ENCODE results near the gene TGM1. TPM values are rescaled to one million over a fixed set of nuclear protein-coding genes. Genes with fewer than 3 reads are reported as not detected.

TGM1 gene
- total and polyA plus RNA-seq, 10 of the 15 experiments (the other 5 are each of a cell fraction or from before 2014, with no cell fraction given) = 0.05 to 5.9 (median 1.8) TPM

- no TSS peak for BruUV-seq (replicated peaks)
- H3K4me1 ChIP-seq (ENCODE audit: control insufficient read depth, insufficient read depth, low read length) = no peaks in the 10 kb centered on the region
- no peak overlapping the region for H3K27ac ChIP-seq (ENCODE audit: control insufficient read depth, insufficient read depth)
- DNase-seq (ENCODE audit: low read depth, low spot score) (no peak), FAIRE-seq (no peak), ATAC-seq (no peak)
- H3K4me2 ChIP-seq (ENCODE audit: control insufficient read depth, insufficient read depth) = no peak overlapping the region
- RAD21 ChIA-PET (ENCODE audit: unreplicated experiment) = no interaction called here
- no peaks in the 10 kb centered on the region for H4K20me1 ChIP-seq (ENCODE audit: control insufficient read depth, insufficient read depth)
- H3K4me3 ChIP-seq = no peak overlapping the region
- CTCF ChIA-PET = no interaction called here
- no peaks in the 10 kb centered on the region for H3K79me2 ChIP-seq (ENCODE audit: control insufficient read depth, insufficient read depth, low read length)
- no peak overlapping the region for H2AFZ ChIP-seq (ENCODE audit: control insufficient read depth, low read depth, low read length)
- 81% methylated on average over 15 of the region's 16 CpGs for WGBS (ENCODE audit: insufficient coverage, insufficient replicate concordance, low lambda C conversion rate, missing lambda C conversion rate)
- intact Hi-C loops (cut with micrococcal nuclease; ENCODE audit: unreplicated experiment) = no loop called here
- SMC1A ChIA-PET (ENCODE audit: uncharacterized antibody, unreplicated experiment) = interaction anchor here (0.8 kb wide), 1 partner anchor 13 kb away, joined by 3 read pairs; no protein-coding TSS in a partner anchor
- H3K27me3 ChIP-seq (replicated peaks in 1 of 2; ENCODE audit: control insufficient read depth in 2 of 2, insufficient read depth in 2 of 2, low read length in 1 of 2) = no peaks in the 10 kb centered on the region
- TF ChIP-seq CREB1 (IDR thresholded peaks at IDR 0.05; ENCODE audit: low read depth) (no peak), LARP7 (IDR thresholded peaks at IDR 0.05) (no peak), NFYA (IDR thresholded peaks at IDR 0.05; ENCODE audit: borderline replicate concordance, low read depth, low read length) (no peak), CHD2 (IDR thresholded peaks at IDR 0.05; ENCODE audit: borderline replicate concordance, low read depth, low read length) (no peak), CEBPZ (IDR thresholded peaks at IDR 0.05; ENCODE audit: low read depth, low read length) (no peak), TBL1XR1 (IDR thresholded peaks at IDR 0.05; ENCODE audit: low read depth, low read length) (no peak), CHD4 (IDR thresholded peaks at IDR 0.05) (no peak), JUNB (IDR thresholded peaks at IDR 0.05) (no peak), MTA2 (IDR thresholded peaks at IDR 0.05; ENCODE audit: low read depth) (no peak), NRF1 (conservative IDR thresholded peaks at IDR 0.05; ENCODE audit: low read depth, low read length) (no peak), RELA (IDR thresholded peaks at IDR 0.05; ENCODE audit: borderline replicate concordance, partially characterized antibody) (no peak), IKZF2 (IDR thresholded peaks at IDR 0.05) (no peak), CBX5 (IDR thresholded peaks at IDR 0.05; ENCODE audit: low read depth) (no peak), NFIC (IDR thresholded peaks at IDR 0.05; ENCODE audit: low read depth, low read length) (no peak)
- TF ChIP-seq, protein P1, sequence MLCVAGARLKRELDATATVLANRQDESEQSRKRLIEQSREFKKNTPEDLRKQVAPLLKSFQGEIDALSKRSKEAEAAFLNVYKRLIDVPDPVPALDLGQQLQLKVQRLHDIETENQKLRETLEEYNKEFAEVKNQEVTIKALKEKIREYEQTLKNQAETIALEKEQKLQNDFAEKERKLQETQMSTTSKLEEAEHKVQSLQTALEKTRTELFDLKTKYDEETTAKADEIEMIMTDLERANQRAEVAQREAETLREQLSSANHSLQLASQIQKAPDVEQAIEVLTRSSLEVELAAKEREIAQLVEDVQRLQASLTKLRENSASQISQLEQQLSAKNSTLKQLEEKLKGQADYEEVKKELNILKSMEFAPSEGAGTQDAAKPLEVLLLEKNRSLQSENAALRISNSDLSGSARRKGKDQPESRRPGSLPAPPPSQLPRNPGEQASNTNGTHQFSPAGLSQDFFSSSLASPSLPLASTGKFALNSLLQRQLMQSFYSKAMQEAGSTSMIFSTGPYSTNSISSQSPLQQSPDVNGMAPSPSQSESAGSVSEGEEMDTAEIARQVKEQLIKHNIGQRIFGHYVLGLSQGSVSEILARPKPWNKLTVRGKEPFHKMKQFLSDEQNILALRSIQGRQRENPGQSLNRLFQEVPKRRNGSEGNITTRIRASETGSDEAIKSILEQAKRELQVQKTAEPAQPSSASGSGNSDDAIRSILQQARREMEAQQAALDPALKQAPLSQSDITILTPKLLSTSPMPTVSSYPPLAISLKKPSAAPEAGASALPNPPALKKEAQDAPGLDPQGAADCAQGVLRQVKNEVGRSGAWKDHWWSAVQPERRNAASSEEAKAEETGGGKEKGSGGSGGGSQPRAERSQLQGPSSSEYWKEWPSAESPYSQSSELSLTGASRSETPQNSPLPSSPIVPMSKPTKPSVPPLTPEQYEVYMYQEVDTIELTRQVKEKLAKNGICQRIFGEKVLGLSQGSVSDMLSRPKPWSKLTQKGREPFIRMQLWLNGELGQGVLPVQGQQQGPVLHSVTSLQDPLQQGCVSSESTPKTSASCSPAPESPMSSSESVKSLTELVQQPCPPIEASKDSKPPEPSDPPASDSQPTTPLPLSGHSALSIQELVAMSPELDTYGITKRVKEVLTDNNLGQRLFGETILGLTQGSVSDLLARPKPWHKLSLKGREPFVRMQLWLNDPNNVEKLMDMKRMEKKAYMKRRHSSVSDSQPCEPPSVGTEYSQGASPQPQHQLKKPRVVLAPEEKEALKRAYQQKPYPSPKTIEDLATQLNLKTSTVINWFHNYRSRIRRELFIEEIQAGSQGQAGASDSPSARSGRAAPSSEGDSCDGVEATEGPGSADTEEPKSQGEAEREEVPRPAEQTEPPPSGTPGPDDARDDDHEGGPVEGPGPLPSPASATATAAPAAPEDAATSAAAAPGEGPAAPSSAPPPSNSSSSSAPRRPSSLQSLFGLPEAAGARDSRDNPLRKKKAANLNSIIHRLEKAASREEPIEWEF (IDR thresholded peaks at IDR 0.05; ENCODE audit: insufficient replicate concordance, low read depth, low read length) = no peak
- TF ChIP-seq, protein P2, sequence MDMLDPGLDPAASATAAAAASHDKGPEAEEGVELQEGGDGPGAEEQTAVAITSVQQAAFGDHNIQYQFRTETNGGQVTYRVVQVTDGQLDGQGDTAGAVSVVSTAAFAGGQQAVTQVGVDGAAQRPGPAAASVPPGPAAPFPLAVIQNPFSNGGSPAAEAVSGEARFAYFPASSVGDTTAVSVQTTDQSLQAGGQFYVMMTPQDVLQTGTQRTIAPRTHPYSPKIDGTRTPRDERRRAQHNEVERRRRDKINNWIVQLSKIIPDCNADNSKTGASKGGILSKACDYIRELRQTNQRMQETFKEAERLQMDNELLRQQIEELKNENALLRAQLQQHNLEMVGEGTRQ (IDR thresholded peaks at IDR 0.05; ENCODE audit: borderline replicate concordance, low read depth, low read length) = no peak
- in situ Hi-C loops (cut with MboI) = no loop called here
- no peak overlapping the region for H3K9ac ChIP-seq (ENCODE audit: control insufficient read depth, insufficient read depth, low read length)
- H3K9me3 ChIP-seq (replicated peaks; ENCODE audit: control insufficient read depth, insufficient read depth, low read length) = no peaks in the 10 kb centered on the region
- POLR2A ChIA-PET = no interaction called here
- no peaks in the 10 kb centered on the region; a peak in 2 of 4 replicates for H3K36me3 ChIP-seq (ENCODE audit: control insufficient read depth in 2 of 2, insufficient read depth in 2 of 2, low read length in 1 of 2)
Observed at GRCh38 chr14:24259282-24260025, 3.5 kb downstream of the TGM1 start.
